A549 treated with CpdA at 1 μM for 4 hours (cell line): ENCODE results near the gene ABCC5. TPM values are rescaled to one million over a fixed set of nuclear protein-coding genes. Genes with fewer than 3 reads are reported as not detected.

Source experiments
- total RNA-seq: library from RNA; stranded (reverse); fragments of 200-300 nt; extraction: Qiagen RNA extraction; gene quantifications from 5 replicates; pipeline ENCODE4 v1.2.3, GENCODE V29; 2022; ENCODE audit warnings: low read depth

ABCC5 gene
- 10.8 to 14.1 TPM (median 12.0 TPM) in 5 replicates for total RNA-seq

DNA sequence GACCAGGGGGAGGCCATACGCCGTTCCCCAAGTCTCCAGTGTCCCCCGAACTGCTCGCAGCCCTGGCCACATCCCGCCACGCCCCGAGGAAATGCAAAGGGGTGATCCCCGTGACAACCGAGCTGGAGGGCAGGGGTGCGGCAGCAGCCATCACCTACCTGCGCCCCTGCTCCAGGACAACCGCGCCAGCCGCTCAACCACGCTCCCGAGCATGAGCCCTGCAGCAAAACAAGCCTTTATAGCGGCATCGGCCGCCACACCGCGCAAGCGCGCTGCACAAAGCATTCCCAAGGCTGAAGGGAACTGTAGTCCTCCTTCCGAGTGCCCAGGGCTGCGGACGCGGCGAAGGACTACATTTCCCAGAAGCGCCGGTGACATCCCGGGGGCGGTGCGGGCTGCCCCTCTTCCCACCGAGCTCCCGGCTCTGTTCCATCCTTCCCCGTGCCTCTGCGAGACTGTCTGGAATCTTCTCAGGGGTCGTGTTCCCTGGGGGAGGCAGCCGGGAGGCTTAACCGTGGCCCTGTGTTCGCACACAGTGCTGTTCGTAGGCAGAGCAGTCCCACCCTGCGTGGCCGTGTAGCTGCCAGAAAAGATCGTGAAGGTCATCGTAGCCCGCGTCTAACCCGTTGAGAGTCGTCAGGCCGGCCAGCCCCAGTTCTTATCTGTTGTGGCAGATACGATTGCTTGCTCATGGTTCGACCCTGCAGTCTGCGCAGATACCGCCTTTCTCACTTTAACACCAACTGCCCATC is at the start of gene ABCC5:
Gene ABCC5 (minus strand): TSS at position 213 of the 752 bp plus-strand sequence. CDS start 3,492 bp downstream, outside the sequence.

DNA sequence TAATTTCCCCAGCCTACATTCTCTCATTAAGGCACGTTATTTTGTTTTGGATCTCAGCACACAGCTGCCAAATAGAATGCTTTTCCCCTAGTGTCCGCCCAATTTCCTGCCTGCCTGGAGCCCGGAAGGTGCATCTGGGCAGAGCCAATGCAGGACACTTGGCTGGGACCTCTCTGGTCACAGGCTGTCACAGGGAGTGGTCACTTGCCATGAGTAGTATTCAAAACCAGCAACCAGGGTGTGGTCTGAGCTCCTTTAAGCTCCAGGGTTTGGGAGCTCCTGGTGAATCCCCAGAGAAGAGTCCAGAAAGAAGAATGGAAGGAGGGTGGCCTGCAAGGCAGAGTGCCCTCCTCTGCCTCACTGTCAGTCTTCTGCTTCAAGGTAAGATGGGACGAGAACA is 35.1 kb upstream of the ABCC5 start, which contains the start of gene HTR3C:
Gene HTR3C (plus strand): TSS at position 281 of the 400 bp plus-strand sequence. CDS start 34 bp downstream, at position 315.

DNA sequence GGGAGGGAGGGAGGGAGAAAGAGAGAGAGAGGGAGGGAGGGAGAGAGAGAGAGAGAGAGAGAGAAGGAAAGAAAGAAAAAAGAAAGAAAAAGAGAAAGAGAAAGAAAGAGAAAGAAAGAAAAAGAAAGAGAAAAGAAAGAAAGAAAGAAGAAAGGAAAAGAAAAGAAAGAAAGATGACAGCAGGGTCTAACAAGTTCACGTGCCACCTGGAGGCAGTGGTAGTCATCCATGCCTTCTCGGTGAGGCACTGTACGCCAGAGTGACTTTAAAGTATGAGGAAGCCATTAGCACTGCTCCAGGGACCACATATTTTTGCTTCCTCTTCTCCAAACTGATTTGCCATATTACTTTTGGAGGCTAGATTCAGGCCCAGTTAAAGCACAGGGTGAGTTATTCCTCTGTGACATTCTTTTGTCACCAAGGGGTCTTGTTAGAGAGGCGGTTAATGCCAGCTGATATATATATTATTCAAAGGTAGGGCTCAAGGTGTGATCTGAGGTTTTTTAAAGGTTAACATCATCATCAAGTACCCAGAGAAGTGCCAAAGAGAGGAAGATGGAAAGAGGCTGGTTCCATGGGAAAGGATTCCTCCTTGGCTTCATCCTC is 13.6 kb upstream of the ABCC5 start, which contains the start of gene HTR3D:
Gene HTR3D (plus strand): TSS at position 556 of the 606 bp plus-strand sequence. CDS start 0 bp downstream, at position 556.

DNA sequence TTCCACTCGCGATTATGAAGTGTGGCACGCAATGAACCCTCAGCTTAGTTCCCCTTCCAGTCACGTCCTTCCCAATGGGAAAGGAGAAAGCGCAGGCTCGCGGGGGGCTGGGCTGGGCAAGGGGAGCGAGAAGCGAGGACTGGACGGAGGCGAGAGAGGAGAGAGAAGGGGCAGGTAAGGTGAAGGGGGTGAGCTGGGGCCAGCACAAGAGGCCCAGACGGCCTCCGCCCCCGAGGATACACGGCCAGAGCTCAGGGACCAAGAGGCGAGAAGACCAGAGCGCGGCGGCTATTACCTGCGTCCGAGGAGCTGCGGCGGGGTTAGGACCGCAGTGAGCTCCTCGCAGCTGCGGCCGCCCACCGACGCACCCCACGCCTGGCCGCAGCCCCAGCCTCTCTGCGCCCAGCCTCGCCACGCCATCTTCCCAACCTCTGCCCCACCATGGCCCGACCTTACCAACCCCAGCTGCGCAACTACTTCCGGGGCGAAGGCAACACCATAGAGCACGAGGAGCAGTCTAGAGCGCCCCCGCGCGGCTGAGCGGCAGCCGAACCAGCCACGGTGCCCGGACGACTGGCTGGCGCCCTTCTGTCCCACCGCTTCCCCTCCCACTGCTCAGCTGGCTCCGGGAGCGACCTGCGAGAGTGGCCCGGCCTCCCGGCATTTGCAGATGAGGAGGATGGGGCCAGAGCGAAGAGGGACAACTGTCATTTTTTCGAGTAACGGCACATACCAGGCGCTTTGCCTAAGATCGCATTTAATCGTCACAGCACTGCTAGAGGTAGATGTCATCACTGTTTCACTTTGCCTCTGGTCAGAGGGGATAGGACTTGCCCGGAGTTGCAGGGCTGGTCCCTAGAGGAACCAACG is 133.0 kb downstream of the ABCC5 start, which contains the start of gene PARL:
Gene PARL (minus strand): TSS at position 454 of the 870 bp plus-strand sequence. CDS start 34 bp downstream, at position 420.

Other genes starting within 250 kb of the ABCC5 start
- 4.1 to 6.5 TPM (median 5.3 TPM) in 5 replicates for gene MAP6D1, start 192.3 kb downstream of the ABCC5 start, total RNA-seq
- 57.4 to 68.6 TPM (median 64.5 TPM) in 5 replicates for gene PARL, start 133.0 kb downstream of the ABCC5 start, total RNA-seq
- not detected in 5 replicates for gene HTR3D, start 13.9 kb upstream of the ABCC5 start, total RNA-seq
- gene HTR3C, start 35.2 kb upstream of the ABCC5 start, total RNA-seq: not detected in 5 replicates
- not detected in 5 replicates for gene HTR3E, start 79.2 kb upstream of the ABCC5 start, total RNA-seq
- gene EIF2B5, start 117.5 kb upstream of the ABCC5 start, total RNA-seq: 26.5 to 30.8 TPM (median 29.7 TPM) in 5 replicates
- gene DVL3, start 137.5 kb upstream of the ABCC5 start, total RNA-seq: 20.4 to 27.7 TPM (median 25.4 TPM) in 5 replicates
- gene AP2M1, start 157.0 kb upstream of the ABCC5 start, total RNA-seq: 295 to 329 TPM (median 316 TPM) in 5 replicates
- gene ABCF3, start 168.3 kb upstream of the ABCC5 start, total RNA-seq: 32.1 to 35.1 TPM (median 34.6 TPM) in 5 replicates
- gene VWA5B2, start 211.7 kb upstream of the ABCC5 start, total RNA-seq: 0.34 to 0.93 TPM (median 0.38 TPM) in 5 replicates
- gene ALG3, start 231.1 kb upstream of the ABCC5 start, total RNA-seq: 54.5 to 79.7 TPM (median 76.1 TPM) in 5 replicates
- 9.5 to 13.9 TPM (median 13.2 TPM) in 5 replicates for gene EEF1AKMT4, start 231.8 kb upstream of the ABCC5 start, total RNA-seq
- gene CAMK2N2, start 243.7 kb upstream of the ABCC5 start, total RNA-seq: 0.77 to 1.8 TPM (median 1.4 TPM) in 5 replicates